GM19324 (cell line): ENCODE data around the gene FAM171A1.

Source experiments
- ATAC-seq: cut with Tn5 transposase; IDR thresholded peaks from one replicate; pipeline ENCODE4 v1.9.1; 2021; ENCODE audit warnings: mild to moderate bottlenecking, moderate library complexity; ENCODE audit not compliant: unreplicated experiment, low FRiP score

The FAM171A1 gene

DNA sequence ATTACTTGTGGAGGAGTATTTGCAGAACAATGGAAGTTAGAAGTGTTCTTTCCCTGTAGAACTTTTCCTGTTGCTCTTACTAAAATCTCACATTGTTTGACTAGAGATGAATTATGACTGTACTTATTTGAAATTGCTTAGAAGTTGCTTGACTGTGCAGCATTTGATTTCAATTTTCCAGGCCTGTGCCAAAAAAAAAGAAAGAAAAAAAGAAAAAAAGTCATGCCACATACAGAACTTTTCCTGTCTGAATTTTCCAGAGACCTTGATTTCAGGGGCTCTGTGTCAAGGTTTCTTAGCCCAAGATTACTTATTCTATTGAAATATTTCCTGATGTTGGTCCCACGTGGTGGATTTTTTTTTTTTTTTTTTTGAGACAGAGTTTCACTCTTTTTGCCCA lies 3.5 kb upstream of the FAM171A1 start:
- no peak for ATAC-seq

DNA sequence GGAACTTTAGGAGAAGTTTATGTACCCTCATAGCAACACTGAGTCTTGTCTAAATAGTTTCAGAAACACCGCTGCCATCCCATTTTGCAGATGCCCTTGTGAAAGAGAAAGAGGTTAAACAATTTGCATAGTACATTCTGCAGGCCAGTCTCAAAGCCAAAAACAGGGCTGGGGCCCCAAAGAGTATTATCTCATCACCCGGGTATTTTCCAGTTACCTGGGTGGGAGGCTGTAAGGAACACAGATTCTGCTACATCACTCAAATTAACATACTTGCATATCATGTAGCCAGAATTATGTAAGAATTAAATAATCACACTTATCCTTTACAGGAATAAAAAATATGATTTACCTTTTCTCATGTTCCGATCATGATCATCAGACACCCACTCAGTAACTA lies 3.1 kb upstream of the FAM171A1 start:
- ATAC-seq: peak; percentile 61

DNA sequence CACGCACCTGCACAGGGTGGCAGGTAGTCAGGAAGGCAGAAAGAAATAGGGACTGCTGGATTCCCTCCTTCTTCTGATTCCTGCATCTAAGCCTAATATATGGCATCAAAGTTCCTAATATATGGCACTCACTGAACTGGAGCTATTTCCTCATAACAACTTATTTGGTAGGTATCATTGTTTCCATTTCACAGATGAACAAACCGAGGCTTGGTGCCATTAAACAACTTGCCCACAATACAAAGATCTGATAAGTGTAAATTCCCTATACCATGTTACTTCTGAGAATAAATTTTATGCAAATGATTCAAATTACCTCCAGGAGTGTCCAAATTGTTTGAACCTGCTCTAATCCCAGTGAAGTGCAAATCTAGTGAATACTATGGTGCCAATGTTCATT lies 2.1 kb upstream of the FAM171A1 start:
- ATAC-seq: no peak

DNA sequence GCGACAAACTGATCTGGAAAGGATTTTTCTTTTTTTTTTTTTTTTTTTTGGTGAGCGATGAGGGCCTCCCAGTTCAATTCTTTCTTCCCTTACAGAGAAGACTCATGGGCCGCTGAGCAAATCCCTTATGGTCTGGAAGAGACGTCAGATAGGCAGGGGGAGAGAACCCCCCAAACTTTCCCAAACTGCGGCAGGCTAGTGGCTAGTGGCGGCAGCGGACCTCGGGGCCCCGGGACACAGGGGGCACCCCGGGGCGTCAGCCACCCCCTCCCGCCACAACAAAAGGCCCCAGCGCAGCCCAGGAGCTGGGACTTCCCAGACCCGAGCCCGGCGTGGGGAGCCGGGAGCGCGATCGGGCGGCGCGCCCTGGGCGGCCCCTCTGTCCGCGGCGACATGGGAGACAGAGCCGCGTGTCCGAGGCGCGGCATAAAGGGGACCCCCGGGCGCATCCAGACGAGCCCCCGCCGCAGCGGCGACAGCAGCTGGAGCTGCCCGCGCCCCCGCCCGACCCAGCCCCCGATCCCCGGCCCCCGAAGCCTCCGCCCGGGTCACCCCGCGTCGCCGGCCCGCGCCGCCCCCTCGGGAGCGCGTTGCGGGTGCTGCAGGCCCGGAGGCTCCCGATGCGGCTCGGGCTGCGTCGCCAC lies 755 bp downstream of the FAM171A1 start:
- peak; percentile 19 for ATAC-seq

DNA sequence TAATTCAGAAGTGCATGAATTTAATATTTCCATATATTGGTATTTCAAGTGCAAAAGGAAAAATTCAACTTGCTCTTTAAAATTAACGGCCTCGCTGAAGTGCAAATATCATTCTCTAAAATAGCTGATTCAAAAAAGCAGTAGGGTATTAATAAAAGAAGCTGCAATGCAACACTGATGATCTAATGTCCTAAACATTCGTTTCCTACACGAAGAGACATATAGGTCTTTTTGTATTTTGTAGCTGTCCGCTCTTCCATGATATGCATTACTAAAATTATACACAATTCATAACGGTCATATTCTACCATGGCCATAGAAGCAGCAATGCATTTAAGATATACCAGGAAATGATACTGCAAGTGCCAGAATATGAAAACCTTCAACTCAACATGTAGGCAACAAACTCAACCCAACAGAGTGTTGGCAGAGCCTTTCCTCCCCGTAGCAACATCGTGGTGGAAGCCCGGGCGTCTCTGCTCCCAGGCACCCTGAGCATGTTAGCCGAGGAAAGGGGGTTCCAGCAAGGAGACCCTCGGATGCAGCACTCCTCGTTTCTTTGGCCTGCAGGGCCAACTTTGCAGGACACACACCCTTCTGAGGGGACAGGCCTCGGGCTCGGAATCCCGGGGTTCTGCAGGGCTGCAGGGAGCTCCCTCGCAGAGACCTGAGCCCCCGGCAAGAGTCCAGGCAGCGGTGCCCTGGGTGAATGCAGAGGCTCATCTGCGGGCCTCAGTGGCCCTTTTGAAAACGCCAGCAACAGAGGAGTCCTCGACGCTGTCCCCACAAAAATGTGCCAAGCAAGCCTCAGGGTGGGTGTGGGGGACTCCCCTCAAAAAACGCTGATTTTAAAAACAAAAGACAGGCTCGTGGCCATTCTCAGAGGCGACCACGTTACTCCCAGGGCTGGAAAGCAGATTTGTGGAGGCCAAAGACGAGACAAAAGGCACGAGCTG lies 1.6 kb downstream of the FAM171A1 start:
- no peak for ATAC-seq

DNA sequence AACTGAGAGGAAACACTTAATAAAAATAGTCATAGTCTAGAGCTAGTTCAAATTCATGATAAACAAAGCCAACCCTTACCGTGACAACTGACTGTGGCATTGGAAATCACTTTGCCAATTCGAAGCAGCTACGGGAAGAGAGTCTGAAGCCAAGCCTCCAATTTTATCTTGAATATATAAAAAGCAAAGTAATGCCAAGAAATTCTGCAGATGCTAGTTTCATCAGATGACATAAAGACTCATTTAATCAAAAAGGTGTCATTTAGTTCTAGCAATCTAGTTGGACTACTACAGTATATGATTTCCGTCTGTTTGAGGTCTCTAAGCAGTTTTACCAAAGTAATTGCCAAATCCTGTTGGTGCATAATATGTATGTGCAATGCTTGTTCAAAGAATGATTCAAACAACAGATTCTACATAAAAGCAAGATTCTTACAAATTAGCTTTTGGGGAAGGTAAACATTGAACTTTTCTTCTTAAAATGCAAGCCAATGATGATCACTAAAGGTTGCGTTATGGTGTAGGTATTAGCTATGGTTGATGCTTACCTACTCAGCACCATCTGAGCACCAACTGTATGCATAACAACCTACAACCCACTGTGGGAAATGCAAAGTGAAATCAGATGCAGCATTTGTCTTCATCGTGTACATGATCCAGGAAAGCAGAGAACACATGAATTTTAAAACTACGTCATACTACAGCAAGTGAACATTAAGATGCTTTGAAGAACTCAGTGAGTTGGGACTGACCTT lies 2.8 kb downstream of the FAM171A1 start:
- no peak for ATAC-seq

DNA sequence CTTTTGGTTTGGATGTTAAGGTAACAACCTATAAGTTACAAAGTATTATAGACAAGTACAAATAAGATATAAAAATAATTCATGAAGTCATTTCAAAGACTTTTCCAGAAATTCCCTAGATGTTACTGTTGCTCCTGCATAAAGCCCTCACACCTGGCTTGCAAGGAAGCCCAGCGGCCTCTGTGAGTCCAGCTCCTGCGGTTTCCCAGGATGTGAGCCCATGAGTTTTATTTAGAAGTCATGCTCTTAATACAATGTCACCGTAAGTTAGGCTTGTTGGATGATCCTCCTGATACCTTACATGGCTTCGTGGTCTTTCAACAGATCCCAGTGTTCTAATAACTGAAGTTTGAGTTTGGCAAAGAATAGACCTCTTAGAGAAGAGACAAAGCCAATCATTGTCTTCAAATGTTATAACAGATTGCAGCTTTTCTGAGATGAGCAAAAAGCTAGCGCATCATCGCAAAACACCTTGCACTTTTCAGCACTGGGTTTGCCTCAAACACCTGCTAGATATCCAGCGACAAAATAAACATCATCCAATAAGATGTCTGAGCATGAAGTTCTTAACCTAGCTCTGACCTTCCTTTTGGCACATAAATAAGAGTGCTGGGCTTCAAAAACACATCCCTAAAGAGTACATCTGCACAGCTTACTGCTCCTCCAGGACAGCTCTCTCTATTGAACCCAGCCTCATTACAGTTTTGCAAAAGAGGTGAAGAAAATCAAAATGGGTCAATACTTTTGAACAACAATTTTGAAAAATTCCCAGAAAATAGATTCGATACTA lies 3.6 kb downstream of the FAM171A1 start:
- ATAC-seq: no peak

DNA sequence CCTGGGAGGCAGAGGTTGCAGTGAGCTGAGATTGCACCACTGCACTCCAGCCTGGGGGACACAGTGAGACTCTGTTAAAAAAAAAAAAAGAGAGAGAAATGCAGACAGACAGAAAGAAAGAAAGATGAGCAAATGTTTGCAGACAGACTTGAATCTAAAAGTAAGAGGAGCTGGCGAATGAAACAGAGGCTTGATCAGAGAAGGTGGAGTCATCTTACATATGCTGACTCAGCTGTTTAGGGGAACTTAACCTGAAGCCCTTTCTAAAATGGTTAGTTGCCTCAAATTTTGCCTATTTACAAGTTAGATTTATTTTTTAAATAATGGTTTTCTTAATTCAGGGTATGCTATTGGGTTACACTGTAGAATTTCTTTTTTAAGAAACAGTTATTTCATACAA lies 5.4 kb downstream of the FAM171A1 start:
- no peak for ATAC-seq

DNA sequence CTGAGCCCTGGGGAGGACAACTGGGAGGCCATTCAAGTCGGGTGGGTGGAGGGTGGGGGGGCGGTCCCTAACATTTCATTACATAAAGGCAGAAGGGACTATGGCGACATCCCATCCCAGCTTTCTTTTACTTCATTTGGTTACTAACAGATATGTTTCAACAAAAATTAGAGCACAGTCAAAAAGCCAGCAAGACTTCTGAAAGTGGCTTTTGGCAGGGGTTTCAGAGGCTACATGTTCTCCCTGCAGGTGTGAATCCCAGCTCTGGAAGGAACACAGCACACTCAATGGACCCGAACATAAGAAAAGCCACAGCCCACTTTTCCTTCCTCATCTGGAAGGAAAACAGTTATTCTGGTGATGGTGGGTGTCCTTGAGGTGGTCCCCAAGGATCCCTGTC lies 7.1 kb downstream of the FAM171A1 start:
- no peak for ATAC-seq

DNA sequence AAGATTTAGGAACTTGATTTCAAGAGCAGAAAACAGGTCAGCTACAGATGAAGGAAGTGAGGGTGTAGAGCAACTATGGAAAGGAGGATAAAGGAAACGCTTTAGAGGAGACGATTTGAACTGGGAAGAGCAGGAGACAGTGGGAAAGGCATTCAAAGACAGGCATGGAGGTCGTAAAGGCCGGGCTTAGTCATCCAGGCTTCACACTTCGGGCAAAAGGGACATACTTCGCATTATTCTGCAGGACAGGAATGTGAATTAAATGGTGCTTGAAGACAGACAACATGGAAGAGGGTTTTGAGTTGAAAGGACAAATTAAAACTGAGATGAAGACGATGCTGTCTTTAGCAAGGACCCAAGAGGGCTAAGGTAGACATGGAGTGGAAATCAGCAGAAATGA lies 8.1 kb downstream of the FAM171A1 start:
- ATAC-seq: no peak

DNA sequence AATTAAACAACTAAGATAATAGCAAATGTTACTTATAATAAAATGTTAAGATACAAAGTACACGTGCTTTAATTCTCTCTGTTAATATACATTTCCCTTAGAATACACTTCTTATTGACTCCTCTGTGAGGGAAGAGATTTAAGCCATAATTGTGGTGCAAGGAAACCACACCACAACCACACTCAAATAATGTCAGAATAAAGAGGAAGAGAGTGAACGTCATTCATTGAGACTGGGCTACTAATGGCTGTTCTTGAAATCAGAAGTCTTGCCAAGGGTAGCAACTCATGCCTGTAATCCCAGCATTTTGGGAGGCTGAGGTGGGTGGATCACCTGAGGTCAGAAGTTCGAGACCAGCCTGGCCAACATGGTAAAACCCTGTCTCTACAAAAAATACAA lies 10.0 kb downstream of the FAM171A1 start:
- ATAC-seq: no peak

DNA sequence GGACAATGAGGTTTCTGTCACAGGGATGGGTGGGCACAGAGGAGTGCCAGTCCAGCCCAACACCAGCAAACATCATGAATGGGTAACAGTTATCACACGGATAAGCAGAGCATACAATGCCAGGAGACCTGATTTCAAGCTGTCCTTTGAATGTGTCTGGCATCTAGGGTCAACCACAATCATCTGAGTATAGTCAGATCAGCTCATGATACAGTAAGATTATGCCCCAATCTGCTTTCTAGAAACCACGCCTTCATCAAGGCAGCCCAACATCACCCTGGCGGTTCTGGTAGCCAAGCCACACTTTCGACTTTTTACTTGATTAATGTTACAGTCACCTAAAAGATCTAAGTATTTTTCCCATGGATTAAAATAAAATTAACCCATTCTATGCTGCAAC lies 10.5 kb downstream of the FAM171A1 start:
- ATAC-seq: no peak

DNA sequence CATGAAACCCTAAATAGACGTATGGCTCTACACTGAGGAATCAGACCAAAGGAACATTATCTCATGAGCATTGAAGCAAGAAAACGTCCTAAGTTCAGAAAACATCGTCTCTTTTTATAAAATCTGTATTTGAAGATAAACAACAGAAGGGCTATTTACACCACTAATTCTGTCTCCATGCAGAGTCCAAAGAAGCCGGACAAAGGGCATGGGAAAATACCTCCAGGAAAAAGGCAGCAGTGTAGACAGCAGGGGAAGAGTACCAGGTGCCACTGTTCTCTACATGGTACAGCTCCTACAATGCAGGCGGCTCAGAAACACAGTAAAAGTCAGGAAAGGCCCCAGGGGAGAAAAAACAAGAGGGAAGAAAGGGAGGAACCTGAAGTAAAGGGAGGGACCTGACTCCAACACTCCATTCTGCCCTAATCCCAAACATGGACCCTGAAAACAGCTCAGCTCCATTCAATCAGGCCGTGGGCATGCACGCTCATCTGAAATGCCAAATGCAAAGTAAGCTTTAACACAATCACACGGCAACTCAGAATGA lies 17.5 kb downstream of the FAM171A1 start:
- ATAC-seq: no peak

DNA sequence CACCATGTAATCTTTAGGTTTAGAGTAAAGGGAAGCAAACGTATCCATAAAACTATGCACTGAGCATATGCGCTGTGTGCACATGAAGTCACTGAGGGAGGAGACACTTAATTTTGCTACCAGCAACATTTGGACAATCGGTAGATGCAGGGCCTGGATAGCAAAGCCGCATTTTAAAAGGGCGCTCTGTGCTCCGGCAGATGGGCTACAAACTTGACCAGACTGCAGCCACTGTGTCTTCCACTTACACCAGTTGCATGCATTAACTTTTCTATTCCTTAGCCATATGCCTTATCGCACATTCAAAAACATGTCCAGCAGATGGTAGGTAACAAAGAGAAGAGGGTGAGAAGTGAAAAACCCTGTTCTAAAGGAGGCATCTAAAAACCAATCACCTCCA lies 18.3 kb downstream of the FAM171A1 start:
- ATAC-seq: no peak

DNA sequence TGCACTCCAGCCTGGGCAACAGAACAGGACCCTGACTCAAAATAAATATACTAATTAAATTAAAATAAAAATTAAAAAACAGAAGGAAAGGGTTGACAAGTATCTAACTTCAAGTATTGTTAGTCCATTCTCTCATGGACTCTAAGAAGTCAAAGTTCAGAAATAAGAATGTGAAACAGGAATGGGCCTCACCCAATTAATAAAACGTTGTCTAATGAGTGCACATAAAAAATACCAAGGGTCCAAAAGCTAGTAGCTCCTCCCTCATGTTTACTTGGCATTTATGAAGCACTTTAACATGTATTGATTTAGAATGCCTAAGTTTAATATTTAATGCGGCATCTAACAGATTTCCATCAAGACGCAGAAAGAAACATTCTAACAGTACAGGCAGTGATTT lies 18.9 kb downstream of the FAM171A1 start:
- ATAC-seq: no peak

DNA sequence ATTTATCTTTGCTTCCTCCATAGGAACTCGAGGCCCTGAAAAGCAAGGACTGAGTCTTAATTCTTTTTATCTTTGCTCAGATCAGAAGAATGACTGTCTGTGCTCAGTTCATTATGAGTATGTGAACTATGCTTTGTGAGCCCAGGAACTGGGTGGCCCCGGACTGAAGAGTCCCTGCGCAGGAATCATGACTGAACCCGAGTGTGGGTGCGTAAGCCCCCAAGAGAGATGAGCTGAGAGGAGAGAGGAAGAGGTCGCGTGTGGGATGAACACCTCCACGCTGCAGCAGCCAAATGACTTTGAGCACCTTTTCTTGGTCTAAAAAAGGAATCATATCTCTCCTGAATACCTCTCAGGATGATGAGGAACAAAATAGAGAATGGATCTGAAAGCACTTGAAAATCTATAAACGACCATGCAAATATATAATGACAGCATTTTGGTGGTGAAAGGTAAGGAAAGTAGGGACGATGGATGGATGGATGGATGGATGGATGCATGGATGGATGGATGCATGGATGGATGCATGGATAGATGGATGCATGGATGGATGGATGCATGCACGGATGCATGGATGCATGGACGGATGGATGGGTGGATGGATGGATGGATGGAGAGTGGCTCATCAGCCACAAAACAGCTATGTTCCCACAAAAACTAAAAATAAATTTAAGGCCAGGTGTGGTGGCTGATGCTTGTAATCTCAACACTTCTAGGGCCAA lies 19.8 kb downstream of the FAM171A1 start:
- ATAC-seq: no peak

DNA sequence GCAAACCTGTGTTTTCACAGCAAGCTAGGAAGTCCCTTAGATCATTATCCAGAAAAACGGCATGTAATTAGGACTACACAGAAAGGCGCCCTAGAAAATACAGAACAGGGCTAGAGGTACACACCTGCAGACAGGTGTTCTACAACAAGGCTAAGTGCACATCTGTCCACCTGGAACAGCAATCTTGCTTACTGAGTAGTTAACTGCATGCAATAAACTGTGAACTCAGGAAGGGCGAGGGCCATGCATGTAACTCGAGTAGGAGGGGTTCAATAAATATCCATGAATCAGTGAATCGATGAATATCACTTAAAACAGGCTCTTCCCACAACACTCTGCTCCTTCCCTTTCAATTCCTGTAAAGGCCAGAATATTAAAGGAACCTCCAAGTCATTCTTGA lies 22.0 kb downstream of the FAM171A1 start:
- ATAC-seq: no peak

DNA sequence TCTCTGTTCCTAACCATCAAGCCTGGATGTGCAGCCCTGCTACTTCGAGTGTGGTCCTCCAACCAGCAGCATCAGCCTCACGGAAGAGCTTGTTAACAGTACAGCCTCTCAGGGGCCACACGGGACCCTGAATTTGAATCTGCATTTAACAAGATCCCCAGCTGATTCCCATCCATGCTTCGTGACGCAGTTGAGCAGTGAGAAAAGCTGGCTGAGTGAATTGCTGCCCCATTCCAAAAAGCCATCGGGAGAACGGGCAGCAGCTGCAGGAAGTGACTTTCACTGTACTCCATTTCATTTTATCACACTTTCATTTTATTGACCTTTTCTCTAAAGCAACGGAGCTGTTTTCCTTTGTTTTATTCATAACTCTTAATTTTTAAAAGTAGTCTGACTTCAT lies 22.5 kb downstream of the FAM171A1 start:
- no peak for ATAC-seq

DNA sequence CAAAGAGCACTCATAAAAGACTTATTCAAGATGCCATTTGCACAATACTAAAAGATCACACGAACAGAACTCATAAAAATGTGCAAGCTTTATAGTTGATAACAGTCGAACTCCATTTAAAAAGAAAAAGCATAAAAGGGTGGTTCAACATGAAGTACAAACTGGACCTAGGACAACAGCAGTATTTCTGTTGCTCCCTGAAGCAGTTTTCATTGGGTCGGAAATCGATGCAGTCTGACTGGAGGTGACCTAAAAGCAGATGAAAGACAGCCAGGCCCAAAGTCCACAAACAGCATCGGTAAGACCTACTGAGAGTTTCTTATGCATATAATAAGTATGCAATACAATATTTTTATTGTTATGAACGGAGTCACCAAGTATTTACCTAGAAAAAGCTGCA lies 23.9 kb downstream of the FAM171A1 start:
- ATAC-seq: no peak
